GM18498 (cell line): Measurements from ENCODE around the gene DLGAP5.

ENCODE experiments used
- ATAC-seq: cut with Tn5 transposase; IDR thresholded peaks from one replicate; pipeline ENCODE4 v1.9.1; 2021; ENCODE audit warnings: mild to moderate bottlenecking, moderate library complexity; ENCODE audit not compliant: unreplicated experiment

DLGAP5 gene

DNA sequence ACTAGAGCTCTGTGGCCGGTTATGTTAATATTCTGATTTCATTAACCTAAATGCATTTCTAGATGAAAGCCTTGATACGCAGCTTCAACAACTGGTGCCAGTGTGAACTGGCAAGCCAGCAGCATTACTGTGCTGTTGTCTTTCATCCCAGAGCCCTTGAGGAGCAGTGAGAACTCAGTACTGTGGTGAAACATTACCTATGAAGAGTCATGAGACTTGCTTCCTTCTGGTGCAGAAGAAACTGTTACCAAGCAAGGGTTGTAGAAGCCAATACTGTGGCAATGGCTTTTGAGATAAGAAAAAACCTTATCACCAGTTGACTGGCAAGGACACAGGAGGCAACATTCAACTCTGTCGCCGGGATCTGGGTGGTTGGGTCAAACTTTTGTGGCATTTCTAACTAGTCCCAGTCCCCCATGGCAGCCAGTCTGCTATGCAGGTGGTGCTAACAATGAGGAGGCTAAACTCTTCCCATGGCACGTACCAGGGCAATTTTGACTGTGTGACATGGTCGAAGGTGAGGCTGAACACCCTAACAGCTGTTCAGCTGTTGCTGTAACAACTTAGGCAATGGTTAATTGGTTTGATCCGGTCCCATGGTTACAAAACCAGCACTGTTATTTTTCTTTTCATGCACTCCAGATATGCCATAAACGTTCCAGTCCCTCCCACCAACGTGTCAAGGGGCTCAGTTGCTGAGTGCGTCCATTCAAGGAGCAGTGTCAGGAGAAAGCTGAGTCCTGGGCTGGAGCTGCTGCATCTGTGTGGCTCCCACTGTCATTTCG is 74.9 kb downstream of the DLGAP5 start:
- ATAC-seq: no peak

- ATAC-seq: no peak
These were observed 75.5 kb downstream of the DLGAP5 start for GRCh38 chr14:55115861-55116245.

- ATAC-seq: no peak
These were observed 75.9 kb downstream of the DLGAP5 start for GRCh38 chr14:55115460-55115859.

DNA sequence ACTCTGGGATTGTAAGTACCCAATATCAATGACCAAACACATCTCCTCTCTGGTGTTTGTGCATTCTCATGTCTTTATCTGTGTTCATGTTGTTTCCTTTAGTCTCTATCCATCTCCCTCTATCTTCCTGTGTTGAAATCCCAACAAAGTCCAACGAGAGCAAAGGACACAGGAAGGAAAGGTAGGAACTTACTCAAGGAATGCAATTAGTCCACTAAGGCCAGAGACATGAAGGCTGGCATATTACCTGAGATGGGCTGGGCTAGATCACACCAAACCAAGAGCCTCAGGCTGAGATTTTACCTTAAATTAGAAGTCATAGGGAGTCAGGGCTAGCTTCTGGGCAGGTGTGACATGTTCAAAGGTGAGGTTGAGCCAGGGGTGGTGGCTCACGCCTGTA is 76.7 kb downstream of the DLGAP5 start:
- no peak for ATAC-seq

DNA sequence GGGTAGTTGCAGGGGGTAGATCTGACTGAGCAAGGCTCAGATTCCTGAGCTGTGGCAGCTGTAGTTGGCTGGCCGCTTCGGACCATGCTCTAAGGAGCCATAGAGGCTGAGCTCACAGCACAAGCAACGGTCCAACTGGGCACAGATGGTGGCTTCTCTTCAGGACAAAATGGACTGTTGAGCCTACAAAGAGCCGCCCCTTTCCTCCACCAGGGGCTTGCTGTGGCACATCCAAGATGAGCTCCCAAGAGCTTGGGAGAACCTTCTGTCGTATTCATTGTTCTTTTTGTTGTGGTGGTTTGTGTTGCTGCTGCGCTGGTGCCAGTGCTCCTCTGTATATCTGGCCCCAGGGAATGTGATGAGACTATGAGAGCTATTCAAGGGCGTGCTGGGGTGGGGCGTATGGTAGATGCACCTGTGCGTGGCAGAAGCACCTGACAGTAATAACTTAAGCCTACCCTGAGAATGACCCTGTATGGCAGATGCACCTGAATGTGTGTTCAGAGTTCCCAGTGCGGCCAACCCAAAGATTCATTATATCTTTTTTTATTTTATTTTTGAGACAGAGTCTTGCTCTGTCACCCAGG is 80.2 kb downstream of the DLGAP5 start:
- no peak for ATAC-seq

DNA sequence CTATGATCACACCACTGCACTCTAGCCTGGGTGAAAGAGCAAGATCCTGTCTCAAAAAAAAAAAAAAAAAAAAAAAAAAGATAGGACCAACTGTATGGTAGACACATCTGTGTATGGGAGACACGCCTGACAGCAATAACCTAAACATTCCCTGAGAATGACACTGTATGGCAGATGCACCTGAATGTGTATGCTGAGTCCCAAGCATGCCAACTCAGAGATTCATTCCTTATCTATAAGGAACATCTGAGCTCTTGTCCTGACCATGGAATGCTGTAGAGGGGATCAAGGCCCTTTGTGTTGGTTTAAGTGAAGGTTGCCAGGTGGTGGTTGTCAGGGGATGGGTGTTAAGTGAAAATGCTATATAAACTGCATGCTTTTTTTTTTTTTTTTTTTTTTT is 81.5 kb downstream of the DLGAP5 start:
- no peak for ATAC-seq

GRCh38 chr14:55107766-55108554 is 83.4 kb downstream of the DLGAP5 start:
- peak; percentile 58 for ATAC-seq

DNA sequence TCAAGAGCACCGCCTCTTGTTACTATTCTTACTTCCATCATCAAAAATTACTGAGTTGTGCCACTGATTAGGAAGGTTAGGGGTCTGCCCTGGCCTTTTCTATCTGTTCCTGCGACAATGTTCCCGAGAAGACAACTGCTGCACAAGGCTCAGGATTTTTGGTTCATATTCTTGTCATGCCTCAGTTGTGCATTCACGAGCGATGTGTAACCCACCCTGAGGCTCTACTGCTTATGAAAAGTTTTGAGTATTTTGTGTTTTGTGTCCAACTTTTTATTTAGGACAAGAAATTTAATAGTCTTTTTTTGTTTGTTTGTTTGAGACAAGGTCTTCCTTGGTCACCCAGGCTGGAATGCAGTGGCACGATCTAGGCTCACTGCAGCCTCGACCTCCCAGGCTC is 85.4 kb downstream of the DLGAP5 start:
- no peak for ATAC-seq

GRCh38 chr14:55103971-55104954 is 87.1 kb downstream of the DLGAP5 start:
- ATAC-seq: no peak

DNA sequence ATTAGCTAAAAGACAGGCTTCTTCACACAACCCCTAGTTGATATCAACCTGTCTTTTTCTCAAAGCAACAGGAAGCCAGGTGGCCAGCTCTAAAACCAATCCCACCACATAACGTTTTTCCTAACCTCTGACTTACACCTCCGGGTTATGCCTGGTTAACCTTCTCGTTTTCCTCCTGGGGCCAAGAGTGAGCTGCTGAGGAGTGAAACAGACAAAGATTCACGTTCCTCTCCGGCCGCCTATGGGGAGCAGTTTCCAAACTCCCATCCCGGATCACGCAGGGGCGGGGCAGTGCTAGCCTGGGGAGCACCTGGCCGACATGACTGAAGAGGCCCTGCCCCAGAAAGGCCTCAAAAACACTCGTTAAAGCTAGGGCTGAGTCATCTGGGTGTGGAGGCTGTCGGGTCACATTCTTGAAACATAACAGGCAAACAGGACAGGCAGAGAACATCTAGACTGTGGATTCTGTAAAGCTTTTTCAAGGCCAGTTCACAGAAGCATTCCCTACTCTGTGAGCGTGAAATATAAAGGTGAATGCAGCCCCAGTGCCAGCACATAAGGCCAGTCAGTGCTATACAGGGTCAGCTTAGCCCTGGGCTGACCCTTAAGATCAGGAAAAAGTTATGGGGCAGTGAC is 88.3 kb downstream of the DLGAP5 start:
- ATAC-seq: peak; percentile 23

GRCh38 chr14:55102141-55102621 is 89.2 kb downstream of the DLGAP5 start:
- peak; percentile 77 for ATAC-seq

DNA sequence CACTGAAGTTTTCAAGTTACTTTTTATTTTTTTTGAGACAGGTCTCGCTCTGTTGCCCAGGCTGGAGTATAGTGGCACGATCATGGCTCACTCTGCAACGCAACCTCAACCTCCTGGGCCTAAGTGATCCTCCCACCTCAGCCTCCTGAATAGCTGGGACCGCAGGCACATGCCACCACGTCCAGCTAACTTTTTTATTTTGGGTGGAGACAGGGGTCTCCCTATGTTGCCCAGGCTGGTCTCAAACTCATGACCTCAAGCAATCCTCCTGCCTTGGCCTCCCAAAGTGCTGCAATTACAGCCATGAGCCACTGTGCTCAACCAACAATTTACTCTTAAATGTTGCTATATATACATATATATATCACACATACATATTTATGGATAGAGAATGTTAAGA is 89.7 kb downstream of the DLGAP5 start:
- no peak for ATAC-seq

GRCh38 chr14:55099756-55100155 is 91.6 kb downstream of the DLGAP5 start:
- ATAC-seq: no peak

GRCh38 chr14:55098561-55098898 is 92.9 kb downstream of the DLGAP5 start:
- no peak for ATAC-seq
